HK-2 (cell line): Measurements from ENCODE around the gene CNIH2.
"Not testable (repeated sequence)": the region's sequence is repeated elsewhere in the genome, so short reads cannot be mapped to it uniquely, and the experiment has no call there.

ENCODE experiments used
- DNase-seq: peaks from one replicate; pipeline ENCODE4 v3.0.0-alpha.2; 2018; ENCODE audit not compliant: unreplicated experiment

Gene CNIH2

GRCh38 chr11:66277471-66278362 lies at the start of gene CNIH2:
CNIH2 (plus strand) TSS chr11:66278175; CDS start chr11:66278457, 282 bp downstream.
- no peak for DNase-seq

- no peak for DNase-seq
Observed at GRCh38 chr11:66228521-66228920, 49.5 kb upstream of the CNIH2 start.

- no peak for DNase-seq
Observed at GRCh38 chr11:66230156-66230555, 47.8 kb upstream of the CNIH2 start.

GRCh38 chr11:66230978-66231377 lies 47.0 kb upstream of the CNIH2 start:
- no peak for DNase-seq

- no peak for DNase-seq
Observed at GRCh38 chr11:66231561-66231960, 46.4 kb upstream of the CNIH2 start.

- no peak for DNase-seq
Observed at GRCh38 chr11:66232769-66233168, 45.2 kb upstream of the CNIH2 start.

GRCh38 chr11:66233301-66233700 lies 44.7 kb upstream of the CNIH2 start:
- no peak for DNase-seq

- DNase-seq = no peak
Observed at GRCh38 chr11:66235141-66235540, 42.8 kb upstream of the CNIH2 start.

- DNase-seq = no peak
Observed at GRCh38 chr11:66237867-66238266, 40.1 kb upstream of the CNIH2 start.

GRCh38 chr11:66238786-66239413 lies 39.1 kb upstream of the CNIH2 start:
- no peak for DNase-seq

GRCh38 chr11:66239511-66239910 lies 38.5 kb upstream of the CNIH2 start:
- DNase-seq = no peak

GRCh38 chr11:66239998-66240780 lies 37.8 kb upstream of the CNIH2 start:
- DNase-seq = no peak

GRCh38 chr11:66240781-66241136 lies 37.2 kb upstream of the CNIH2 start:
- no peak for DNase-seq

- no peak for DNase-seq
Observed at GRCh38 chr11:66242095-66242765, 35.7 kb upstream of the CNIH2 start.

GRCh38 chr11:66243782-66244535 lies 34.0 kb upstream of the CNIH2 start:
- DNase-seq = no peak

GRCh38 chr11:66247295-66247694 lies 30.7 kb upstream of the CNIH2 start:
- no peak for DNase-seq

GRCh38 chr11:66247801-66248200 lies 30.2 kb upstream of the CNIH2 start:
- DNase-seq = no peak

GRCh38 chr11:66248903-66249302 lies 29.1 kb upstream of the CNIH2 start:
- DNase-seq = no peak

- DNase-seq = no peak
Observed at GRCh38 chr11:66251809-66252208, 26.2 kb upstream of the CNIH2 start.

GRCh38 chr11:66253081-66253480 lies 24.9 kb upstream of the CNIH2 start:
- DNase-seq = not testable (repeated sequence)

GRCh38 chr11:66258473-66258893 lies 19.5 kb upstream of the CNIH2 start:
- DNase-seq = no peak
